Tibial nerve (tissue), 4 donors: ENCODE measurements around the gene GPN1. TPM values are rescaled to one million over a fixed set of nuclear protein-coding genes. Genes with fewer than 3 reads are reported as not detected.

Experiments
- DNase-seq, 2 donors: peaks; one replicate each; pipeline ENCODE4 v3.0.0-alpha.2; 2019; ENCODE audit warnings: low spot score in 2 of 2
- H3K27ac ChIP-seq, 4 donors: fragments of 200-600 bp; sonication (generic) in 3 of 4; one replicate each; pipeline ENCODE4 v1.5.1; 2017 to 2019; ENCODE audit warnings: mild to moderate bottlenecking in 1 of 4
- H3K27me3 ChIP-seq, 2 donors: fragments of 200-600 bp; sonication (generic) in 1 of 2; one replicate each; pipeline versions ENCODE4 v1.5.1 to v1.6.0; 2017 to 2019
- H3K36me3 ChIP-seq, 3 donors: fragments of 200-600 bp; sonication (generic); one replicate each; pipeline ENCODE4 v1.5.1; 2018 to 2019
- H3K4me1 ChIP-seq, 4 donors: fragments of 200-600 bp; sonication (generic) in 3 of 4; one replicate each; pipeline ENCODE4 v1.5.1; 2017 to 2019
- H3K4me3 ChIP-seq, 4 donors: fragments of 200-600 bp; sonication (generic) in 3 of 4; one replicate each; pipeline ENCODE4 v1.5.1; 2017 to 2019; ENCODE audit warnings: mild to moderate bottlenecking in 1 of 4, moderate library complexity in 1 of 4
- H3K9me3 ChIP-seq, 4 donors: fragments of 200-600 bp; sonication (generic) in 3 of 4; one replicate each; pipeline ENCODE4 v1.5.1; 2017 to 2019
- EP300 ChIP-seq, 2 donors: sonication (generic); formaldehyde crosslinking; IDR thresholded peaks; one replicate each; pipeline ENCODE4 v1.6.1; 2017; ENCODE audit warnings: antibody characterized with exemption in 2 of 2, mild to moderate bottlenecking in 1 of 2
- POLR2A ChIP-seq, 2 donors: fragments of 450-650 bp; IDR thresholded peaks; one replicate each; pipeline ENCODE4 v1.6.1; 2017; ENCODE audit warnings: antibody characterized with exemption in 2 of 2, mild to moderate bottlenecking in 2 of 2, moderate library complexity in 2 of 2
- WGBS, 2 donors: methylation state at CpG; one replicate each; pipeline ENCODE4 v1.1.5; 2018; 5-methylcytosine and 5-hydroxymethylcytosine counted together
- total RNA-seq, 4 donors: library from RNA; depleted of rRNA; stranded (reverse); fragments of >200 nt; gene quantifications; one replicate each; pipeline ENCODE4 v1.1.0, GENCODE V29; 2016
- TF ChIP-seq, protein P1 (sequence below), 5 experiments: fragments of 200-600 bp in 3 of 5; fragments of 450-650 bp in 2 of 5; sonication (generic) in 3 of 5; IDR thresholded peaks; one replicate each; pipeline ENCODE4 v1.5.1; 2016 to 2019; ENCODE audit warnings: antibody characterized with exemption in 5 of 5, mild to moderate bottlenecking in 3 of 5, moderate library complexity in 2 of 5

The GPN1 gene
- total RNA-seq = 10 to 100 TPM; 16.3 to 22.2 (median 19.8) TPM

DNA sequence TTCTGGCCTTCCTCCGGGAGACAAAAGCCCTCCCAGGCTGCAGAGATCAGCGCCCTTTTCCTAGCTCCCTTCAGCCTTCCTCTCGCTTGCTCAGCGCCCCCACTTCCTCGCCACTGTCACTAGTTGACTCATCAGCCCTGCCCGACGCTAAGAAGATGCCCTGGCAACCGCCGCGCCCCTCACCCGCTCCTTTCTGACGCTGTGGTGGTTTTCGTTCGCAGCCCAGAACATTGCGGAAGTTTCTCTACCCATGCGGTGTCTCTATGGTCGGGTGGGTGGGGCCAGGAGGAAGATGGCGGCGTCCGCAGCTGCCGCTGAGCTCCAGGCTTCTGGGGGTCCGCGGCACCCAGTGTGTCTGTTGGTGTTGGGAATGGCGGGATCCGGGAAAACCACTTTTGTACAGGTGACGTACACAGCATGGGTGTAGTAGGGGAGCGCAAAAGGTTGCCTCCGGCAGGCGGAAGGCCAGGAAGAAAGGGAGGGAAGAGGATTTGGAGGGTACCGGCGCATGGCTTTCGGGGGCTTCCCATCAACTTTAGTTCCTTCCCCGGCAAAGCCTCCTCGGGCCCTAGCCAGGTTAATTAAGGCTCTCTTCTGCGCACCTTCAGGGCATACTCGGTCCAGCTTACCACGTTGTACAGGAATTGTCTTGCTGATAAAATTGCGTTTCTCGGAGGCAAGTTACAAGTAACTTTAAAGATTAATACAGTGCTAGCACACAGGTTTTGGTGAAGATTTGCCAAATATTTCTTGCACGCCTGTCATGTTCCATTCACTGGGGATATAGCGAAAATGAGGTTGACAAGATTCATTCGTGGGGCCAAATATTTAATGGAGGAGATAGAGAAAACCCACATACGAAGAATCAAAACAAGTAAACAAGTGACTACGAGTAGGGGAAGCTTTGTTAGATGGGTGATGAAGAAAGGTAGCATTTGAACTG is at the start of gene GPN1, which contains the start of gene CCDC121:
GPN1 (plus strand) TSS at position 284 of the 943 bp plus-strand sequence; CDS start at position 293, 9 bp downstream.
CCDC121 (minus strand) TSS at position 246 of the 943 bp plus-strand sequence. CDS start 1,213 bp downstream, outside the sequence.
- 1% methylated on average over 40 to 44 of the region's 44 CpGs for WGBS, 2 donors
- TF ChIP-seq, protein P1, sequence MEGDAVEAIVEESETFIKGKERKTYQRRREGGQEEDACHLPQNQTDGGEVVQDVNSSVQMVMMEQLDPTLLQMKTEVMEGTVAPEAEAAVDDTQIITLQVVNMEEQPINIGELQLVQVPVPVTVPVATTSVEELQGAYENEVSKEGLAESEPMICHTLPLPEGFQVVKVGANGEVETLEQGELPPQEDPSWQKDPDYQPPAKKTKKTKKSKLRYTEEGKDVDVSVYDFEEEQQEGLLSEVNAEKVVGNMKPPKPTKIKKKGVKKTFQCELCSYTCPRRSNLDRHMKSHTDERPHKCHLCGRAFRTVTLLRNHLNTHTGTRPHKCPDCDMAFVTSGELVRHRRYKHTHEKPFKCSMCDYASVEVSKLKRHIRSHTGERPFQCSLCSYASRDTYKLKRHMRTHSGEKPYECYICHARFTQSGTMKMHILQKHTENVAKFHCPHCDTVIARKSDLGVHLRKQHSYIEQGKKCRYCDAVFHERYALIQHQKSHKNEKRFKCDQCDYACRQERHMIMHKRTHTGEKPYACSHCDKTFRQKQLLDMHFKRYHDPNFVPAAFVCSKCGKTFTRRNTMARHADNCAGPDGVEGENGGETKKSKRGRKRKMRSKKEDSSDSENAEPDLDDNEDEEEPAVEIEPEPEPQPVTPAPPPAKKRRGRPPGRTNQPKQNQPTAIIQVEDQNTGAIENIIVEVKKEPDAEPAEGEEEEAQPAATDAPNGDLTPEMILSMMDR (IDR thresholded peaks at IDR 0.05) = no peak
- TF ChIP-seq POLR2A (IDR thresholded peaks at IDR 0.05) = peak in 1 of 2 donors; percentile 50
- peak; percentile 45 to 82 for TF ChIP-seq EP300 (IDR thresholded peaks at IDR 0.05)
- Histone ChIP-seq H3K27ac (peak within 1 kb of the TSS; percentile 62 to 85 (median 80)), H3K9me3 (no peaks in the 10 kb centered on the region), H3K4me3 (peak within 1 kb of the TSS; percentile 60 to 73 (median 64)), H3K36me3 (peaks cover 0 to 45% (median 5%) of the 10 kb centered on the region in 3 donors), H3K4me1 (peaks cover 0 to 32% (median 11%) of the 10 kb centered on the region in 4 donors), H3K27me3 (no peaks in the 10 kb centered on the region)
- DNase-seq = peak; percentile 67 to 82

GRCh38 chr2:27581417-27582128 is 47.3 kb upstream of the GPN1 start:
- Histone ChIP-seq H3K4me3 (no peak overlapping the region), H3K36me3 (peaks cover 0 to 6% (median 0%) of the 10 kb centered on the region in 3 donors), H3K4me1 (peaks cover 0 to 29% (median 19%) of the 10 kb centered on the region in 4 donors), H3K9me3 (peaks cover 0 to 47% (median 13%) of the 10 kb centered on the region in 4 donors), H3K27me3 (no peaks in the 10 kb centered on the region), H3K27ac (no peak overlapping the region)
- TF ChIP-seq, protein P1 (IDR thresholded peaks at IDR 0.05) = no peak
- no peak for TF ChIP-seq POLR2A (IDR thresholded peaks at IDR 0.05)
- TF ChIP-seq EP300 (IDR thresholded peaks at IDR 0.05) = no peak
- WGBS, 2 donors = 92 to 95% methylated on average over 15 to 19 of the region's 19 CpGs
- no peak for DNase-seq

DNA sequence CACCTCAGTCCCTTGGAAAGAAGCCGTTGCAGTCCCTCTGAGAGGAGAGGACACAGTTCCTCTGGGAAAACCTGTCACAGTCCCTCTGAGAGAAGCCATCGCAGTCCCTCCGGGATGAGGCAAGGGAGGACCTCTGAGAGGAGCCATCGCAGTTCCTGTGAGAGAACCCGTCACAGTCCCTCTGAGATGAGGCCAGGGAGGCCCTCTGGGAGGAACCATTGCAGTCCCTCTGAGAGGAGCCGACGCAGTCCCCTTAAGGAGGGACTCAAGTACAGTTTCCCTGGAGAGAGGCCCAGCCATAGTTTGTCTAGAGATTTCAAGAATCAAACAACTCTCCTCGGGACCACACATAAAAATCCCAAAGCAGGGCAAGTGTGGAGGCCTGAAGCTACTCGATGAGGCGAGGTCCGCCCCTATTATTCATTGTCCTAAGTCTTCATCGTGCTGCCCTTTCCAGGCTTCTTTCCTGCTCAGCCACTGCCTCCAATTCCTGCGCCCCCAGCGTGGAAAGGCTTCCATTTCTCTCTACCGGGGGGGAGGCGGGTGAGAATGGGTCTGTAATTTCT is 46.6 kb upstream of the GPN1 start:
- Histone ChIP-seq H3K4me1 (peaks cover 0 to 34% (median 19%) of the 10 kb centered on the region in 4 donors), H3K36me3 (peaks cover 0 to 6% (median 0%) of the 10 kb centered on the region in 3 donors), H3K4me3 (peak overlapping the region; percentile 48 to 83 (median 65)), H3K9me3 (peaks cover 0 to 40% (median 13%) of the 10 kb centered on the region in 4 donors), H3K27me3 (no peaks in the 10 kb centered on the region), H3K27ac (peak overlapping the region in 3 of 4 donors; percentile 70 to 82 (median 77))
- TF ChIP-seq EP300 (IDR thresholded peaks at IDR 0.05) (no peak), POLR2A (IDR thresholded peaks at IDR 0.05) (no peak)
- TF ChIP-seq, protein P1 (IDR thresholded peaks at IDR 0.05) = no peak
- no peak for DNase-seq
- 79 to 84% methylated on average over 14 to 16 of the region's 16 CpGs for WGBS, 2 donors

DNA sequence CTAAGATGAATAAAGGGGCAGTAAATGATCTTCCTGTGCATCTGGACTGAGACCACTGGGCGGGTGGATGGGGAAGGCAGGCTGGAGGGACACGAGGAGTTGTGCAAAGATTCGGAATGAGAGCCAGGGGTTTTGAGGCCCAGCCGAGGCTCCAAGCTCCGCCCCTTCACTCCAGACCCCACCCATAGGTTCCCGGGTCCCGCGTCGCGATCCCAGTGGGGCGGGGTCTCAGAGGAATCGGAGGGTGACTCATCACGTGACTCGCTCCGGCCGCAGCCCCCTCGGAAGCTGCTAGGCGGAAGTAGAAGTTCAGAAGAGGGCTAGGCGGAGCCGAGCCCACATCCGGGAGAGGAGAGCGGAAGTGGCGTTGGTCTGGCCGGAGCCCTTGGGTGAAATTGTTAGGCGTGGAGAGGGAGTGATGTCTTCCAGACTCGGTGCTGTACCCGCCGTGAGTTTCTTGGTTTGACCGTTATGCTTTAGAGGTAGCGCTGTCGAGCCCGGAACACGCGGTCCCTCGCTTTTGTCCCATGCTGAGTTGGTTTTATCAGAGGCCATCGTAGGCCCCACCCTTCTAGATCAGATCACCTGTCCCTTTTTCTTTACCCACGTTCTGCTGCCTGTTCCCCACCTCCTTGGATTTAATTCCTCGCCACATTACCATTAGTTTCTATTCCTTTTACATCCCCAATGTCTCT is 46.0 kb upstream of the GPN1 start, which contains the start of gene ZNF512:
ZNF512 (plus strand) TSS at position 348 of the 695 bp plus-strand sequence; CDS start at position 419, 71 bp downstream.
- Histone ChIP-seq H3K4me3 (peak within 1 kb of the TSS; percentile 48 to 83 (median 65)), H3K9me3 (peaks cover 0 to 34% (median 10%) of the 10 kb centered on the region in 4 donors), H3K4me1 (peaks cover 0 to 34% (median 19%) of the 10 kb centered on the region in 4 donors), H3K27me3 (no peaks in the 10 kb centered on the region), H3K27ac (peak within 1 kb of the TSS; percentile 39 to 82 (median 74)), H3K36me3 (peaks cover 0 to 4% (median 0%) of the 10 kb centered on the region in 3 donors)
- peak; percentile 51 to 66 for DNase-seq
- TF ChIP-seq, protein P1 (IDR thresholded peaks at IDR 0.05) = peak in 2 of 5 experiments; percentile 5 to 16
- TF ChIP-seq POLR2A (IDR thresholded peaks at IDR 0.05) (peak; percentile 34 to 54), EP300 (IDR thresholded peaks at IDR 0.05) (peak in 1 of 2 donors; percentile 88)
- 0 to 1% methylated on average over 20 to 36 of the region's 38 CpGs for WGBS, 2 donors
